HepG2 (cell line): Measurements from ENCODE around the gene PEF1. TPM values are rescaled to one million over a fixed set of nuclear protein-coding genes. Genes with fewer than 3 reads are reported as not detected.
A peak's percentile ranks its signal among the peaks of the same experiment; 100 is the strongest.

ENCODE experiments used
- BHLHE40 ChIP-seq: IDR thresholded peaks from 2 replicates; pipeline ENCODE4 v1.6.1; 2011; ENCODE audit warnings: low read length, improper control_type of control experiment
- CHCHD3 ChIP-seq: sonication (generic); formaldehyde crosslinking; IDR thresholded peaks from 2 replicates; pipeline ENCODE4 v1.8.0; 2022; ENCODE audit warnings: mild to moderate bottlenecking, missing genetic modification reagents, moderate library complexity
- FOXA1 ChIP-seq, 2 experiments: fragments of 450-650 bp in 1 of 2; sonication (generic) in 1 of 2; formaldehyde crosslinking in 1 of 2; IDR thresholded peaks; 2 replicates each; pipeline versions ENCODE4 v1.4.0 to v1.6.1; 2016 to 2020; ENCODE audit warnings: missing genetic modification reagents in 1 of 2
- KDM6A ChIP-seq: IDR thresholded peaks from 2 replicates; pipeline ENCODE4 v1.6.1; 2016; ENCODE audit warnings: low read depth
- MBNL3 ChIP-seq: fragments of 250-450 bp; sonication (Bioruptor Pico); conservative IDR thresholded peaks from 2 replicates; pipeline ENCODE4 v1.8.0; 2022; ENCODE audit warnings: mild to moderate bottlenecking, inconsistent platforms
- PITX1 ChIP-seq: sonication (generic); formaldehyde crosslinking; IDR thresholded peaks from 2 replicates; pipeline ENCODE4 v1.5.1; 2020; ENCODE audit warnings: mild to moderate bottlenecking, missing genetic modification reagents
- RFXAP ChIP-seq: sonication (generic); formaldehyde crosslinking; IDR thresholded peaks from 2 replicates; pipeline ENCODE4 v1.4.0; 2020; ENCODE audit warnings: missing genetic modification reagents, borderline replicate concordance
- RXRA ChIP-seq: sonication (generic); formaldehyde crosslinking; IDR thresholded peaks from 2 replicates; pipeline ENCODE4 v1.5.1; 2020; ENCODE audit warnings: missing genetic modification reagents
- SOX5 ChIP-seq: IDR thresholded peaks from 2 replicates; pipeline ENCODE4 v1.6.1; 2016; ENCODE audit warnings: borderline replicate concordance
- XRCC5 ChIP-seq: fragments of 200-400 bp; formaldehyde crosslinking; optimal IDR thresholded peaks from 2 replicates; pipeline ENCODE3; 2017; ENCODE audit warnings: mild to moderate bottlenecking, low read length
- ZMYM2 ChIP-seq: sonication (generic); formaldehyde crosslinking; IDR thresholded peaks from 2 replicates; pipeline ENCODE4 v1.8.0; 2022; ENCODE audit warnings: mild to moderate bottlenecking, missing genetic modification reagents
- ZSCAN9 ChIP-seq: IDR thresholded peaks from 2 replicates; pipeline ENCODE4 v1.6.1; 2016; ENCODE audit warnings: borderline replicate concordance
- polyA plus RNA-seq, 8 experiments: library from polyadenylated mRNA; depleted of rRNA in 3 of 8; stranded (reverse) in 7 of 8; unstranded in 1 of 8; fragments of >200 nt; fragmentation: Illumina TruSeq in 4 of 8; extraction: Trizol in 4 of 8; gene quantifications; 2 replicates each; pipeline versions ENCODE4 v1.2.1 to v1.2.3, GENCODE V29; 2011 to 2016; ENCODE audit warnings: low read depth in 4 of 8, missing spikeins in 1 of 8, mixed read lengths in 1 of 8; ENCODE audit not compliant: insufficient read depth in 1 of 8
- total RNA-seq, 5 experiments: library from RNA; depleted of rRNA; stranded (reverse); fragments of >200 nt; fragmentation: Illumina TruSeq; extraction: Trizol; gene quantifications; 2 replicates each; pipeline ENCODE4 v1.2.3, GENCODE V29; 2016; ENCODE audit warnings: low read depth in 1 of 5
- TF ChIP-seq, protein P1 (sequence below): sonication (generic); formaldehyde crosslinking; IDR thresholded peaks from 2 replicates; pipeline ENCODE4 v1.4.0; 2020; ENCODE audit warnings: missing genetic modification reagents, borderline replicate concordance
- TF ChIP-seq, protein P2 (sequence below): sonication (generic); formaldehyde crosslinking; IDR thresholded peaks from 2 replicates; pipeline ENCODE4 v1.5.1; 2020; ENCODE audit warnings: mild to moderate bottlenecking, missing genetic modification reagents, moderate library complexity
- TF ChIP-seq, protein P3 (sequence below): sonication (generic); formaldehyde crosslinking; IDR thresholded peaks from 2 replicates; pipeline ENCODE4 v1.4.0; 2020; ENCODE audit warnings: missing genetic modification reagents
- TF ChIP-seq, protein P4 (sequence below): sonication (generic); formaldehyde crosslinking; IDR thresholded peaks from 2 replicates; pipeline ENCODE4 v1.5.1; 2020; ENCODE audit warnings: mild to moderate bottlenecking, missing genetic modification reagents
- TF ChIP-seq, protein P5 (sequence below): sonication (generic); formaldehyde crosslinking; IDR thresholded peaks from 2 replicates; pipeline ENCODE4 v1.4.0; 2020; ENCODE audit warnings: mild to moderate bottlenecking, missing genetic modification reagents
- TF ChIP-seq, protein P6 (sequence below): sonication (generic); formaldehyde crosslinking; IDR thresholded peaks from 2 replicates; pipeline ENCODE4 v1.4.0; 2020; ENCODE audit warnings: missing genetic modification reagents

PEF1 gene
- total and polyA plus RNA-seq, 2 of the 13 experiments (the other 11 are each of a cell fraction or from before 2014, with no cell fraction given): 57.1 to 57.8 TPM

DNA sequence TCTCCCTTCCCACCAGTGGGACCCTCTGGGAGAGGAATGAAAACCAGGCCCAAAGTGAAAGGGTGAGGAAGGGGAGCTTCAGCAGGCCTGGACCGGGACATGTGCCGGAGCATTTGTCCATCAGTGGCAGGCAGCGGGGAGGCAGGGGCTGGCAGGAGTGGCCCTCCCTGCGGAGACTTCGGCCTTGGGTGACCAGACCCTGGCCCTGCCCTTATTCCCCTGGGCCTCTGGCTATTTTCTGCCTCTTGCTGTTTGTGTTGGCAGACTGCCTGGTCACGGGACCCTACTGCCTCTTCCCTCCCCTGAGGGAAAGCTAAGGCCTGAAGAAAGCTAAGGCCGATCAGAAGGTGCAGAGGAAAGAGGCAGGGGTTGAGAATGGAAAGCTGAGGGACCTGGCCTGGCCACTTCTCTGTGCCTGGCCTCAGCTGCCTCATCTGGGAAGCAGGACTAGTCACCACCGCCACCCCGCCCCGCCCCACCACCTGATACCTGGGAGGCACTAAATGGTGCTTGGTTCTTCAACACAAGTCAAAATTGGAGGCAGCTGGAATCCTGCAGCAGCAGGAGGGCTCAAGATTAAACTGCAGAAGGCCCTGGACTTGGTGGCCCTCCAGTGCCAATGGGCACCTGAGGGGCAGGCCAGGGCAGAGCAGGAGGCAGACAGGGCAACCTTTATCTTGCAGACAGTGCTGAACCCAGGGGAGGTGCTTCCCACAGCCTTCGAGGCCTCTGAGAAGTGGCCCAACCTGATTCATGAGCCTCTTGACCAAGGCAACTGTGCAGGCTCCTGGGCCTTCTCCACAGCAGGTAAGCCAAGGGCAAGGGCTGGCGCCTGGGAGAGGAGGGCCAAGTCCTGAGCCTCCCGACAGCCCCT lies 60.4 kb downstream of the PEF1 start (continued):
- TF ChIP-seq, protein P1, sequence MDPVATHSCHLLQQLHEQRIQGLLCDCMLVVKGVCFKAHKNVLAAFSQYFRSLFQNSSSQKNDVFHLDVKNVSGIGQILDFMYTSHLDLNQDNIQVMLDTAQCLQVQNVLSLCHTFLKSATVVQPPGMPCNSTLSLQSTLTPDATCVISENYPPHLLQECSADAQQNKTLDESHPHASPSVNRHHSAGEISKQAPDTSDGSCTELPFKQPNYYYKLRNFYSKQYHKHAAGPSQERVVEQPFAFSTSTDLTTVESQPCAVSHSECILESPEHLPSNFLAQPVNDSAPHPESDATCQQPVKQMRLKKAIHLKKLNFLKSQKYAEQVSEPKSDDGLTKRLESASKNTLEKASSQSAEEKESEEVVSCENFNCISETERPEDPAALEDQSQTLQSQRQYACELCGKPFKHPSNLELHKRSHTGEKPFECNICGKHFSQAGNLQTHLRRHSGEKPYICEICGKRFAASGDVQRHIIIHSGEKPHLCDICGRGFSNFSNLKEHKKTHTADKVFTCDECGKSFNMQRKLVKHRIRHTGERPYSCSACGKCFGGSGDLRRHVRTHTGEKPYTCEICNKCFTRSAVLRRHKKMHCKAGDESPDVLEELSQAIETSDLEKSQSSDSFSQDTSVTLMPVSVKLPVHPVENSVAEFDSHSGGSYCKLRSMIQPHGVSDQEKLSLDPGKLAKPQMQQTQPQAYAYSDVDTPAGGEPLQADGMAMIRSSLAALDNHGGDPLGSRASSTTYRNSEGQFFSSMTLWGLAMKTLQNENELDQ (CRISPR knock-in tag): no peak
- TF ChIP-seq PITX1 (CRISPR knock-in tag) (no peak), SOX5 (CRISPR knock-in tag) (peak; percentile 60; the same call in 1 of the 2 replicates), BHLHE40 (peak; percentile 84), FOXA1 (IDR thresholded peaks at IDR 0.05) (no peak), FOXA1 (CRISPR knock-in tag; IDR thresholded peaks at IDR 0.05) (peak; percentile 91), RXRA (CRISPR knock-in tag) (peak; percentile 59; the same call in 1 of the 2 replicates), XRCC5 (peak; percentile 32), KDM6A (CRISPR knock-in tag) (peak; percentile 45; the same call in 1 of the 2 replicates), MBNL3 (CRISPR knock-in tag) (no peak), ZMYM2 (CRISPR knock-in tag) (no peak), ZSCAN9 (CRISPR knock-in tag) (no peak), RFXAP (CRISPR knock-in tag) (no peak), CHCHD3 (CRISPR knock-in tag) (no peak)
- TF ChIP-seq, protein P2, sequence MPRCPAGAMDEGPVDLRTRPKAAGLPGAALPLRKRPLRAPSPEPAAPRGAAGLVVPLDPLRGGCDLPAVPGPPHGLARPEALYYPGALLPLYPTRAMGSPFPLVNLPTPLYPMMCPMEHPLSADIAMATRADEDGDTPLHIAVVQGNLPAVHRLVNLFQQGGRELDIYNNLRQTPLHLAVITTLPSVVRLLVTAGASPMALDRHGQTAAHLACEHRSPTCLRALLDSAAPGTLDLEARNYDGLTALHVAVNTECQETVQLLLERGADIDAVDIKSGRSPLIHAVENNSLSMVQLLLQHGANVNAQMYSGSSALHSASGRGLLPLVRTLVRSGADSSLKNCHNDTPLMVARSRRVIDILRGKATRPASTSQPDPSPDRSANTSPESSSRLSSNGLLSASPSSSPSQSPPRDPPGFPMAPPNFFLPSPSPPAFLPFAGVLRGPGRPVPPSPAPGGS (CRISPR knock-in tag): no peak
- TF ChIP-seq, protein P3, sequence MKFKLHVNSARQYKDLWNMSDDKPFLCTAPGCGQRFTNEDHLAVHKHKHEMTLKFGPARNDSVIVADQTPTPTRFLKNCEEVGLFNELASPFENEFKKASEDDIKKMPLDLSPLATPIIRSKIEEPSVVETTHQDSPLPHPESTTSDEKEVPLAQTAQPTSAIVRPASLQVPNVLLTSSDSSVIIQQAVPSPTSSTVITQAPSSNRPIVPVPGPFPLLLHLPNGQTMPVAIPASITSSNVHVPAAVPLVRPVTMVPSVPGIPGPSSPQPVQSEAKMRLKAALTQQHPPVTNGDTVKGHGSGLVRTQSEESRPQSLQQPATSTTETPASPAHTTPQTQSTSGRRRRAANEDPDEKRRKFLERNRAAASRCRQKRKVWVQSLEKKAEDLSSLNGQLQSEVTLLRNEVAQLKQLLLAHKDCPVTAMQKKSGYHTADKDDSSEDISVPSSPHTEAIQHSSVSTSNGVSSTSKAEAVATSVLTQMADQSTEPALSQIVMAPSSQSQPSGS (CRISPR knock-in tag): peak; percentile 29; the same call in 1 of the 2 replicates
- TF ChIP-seq, protein P4, sequence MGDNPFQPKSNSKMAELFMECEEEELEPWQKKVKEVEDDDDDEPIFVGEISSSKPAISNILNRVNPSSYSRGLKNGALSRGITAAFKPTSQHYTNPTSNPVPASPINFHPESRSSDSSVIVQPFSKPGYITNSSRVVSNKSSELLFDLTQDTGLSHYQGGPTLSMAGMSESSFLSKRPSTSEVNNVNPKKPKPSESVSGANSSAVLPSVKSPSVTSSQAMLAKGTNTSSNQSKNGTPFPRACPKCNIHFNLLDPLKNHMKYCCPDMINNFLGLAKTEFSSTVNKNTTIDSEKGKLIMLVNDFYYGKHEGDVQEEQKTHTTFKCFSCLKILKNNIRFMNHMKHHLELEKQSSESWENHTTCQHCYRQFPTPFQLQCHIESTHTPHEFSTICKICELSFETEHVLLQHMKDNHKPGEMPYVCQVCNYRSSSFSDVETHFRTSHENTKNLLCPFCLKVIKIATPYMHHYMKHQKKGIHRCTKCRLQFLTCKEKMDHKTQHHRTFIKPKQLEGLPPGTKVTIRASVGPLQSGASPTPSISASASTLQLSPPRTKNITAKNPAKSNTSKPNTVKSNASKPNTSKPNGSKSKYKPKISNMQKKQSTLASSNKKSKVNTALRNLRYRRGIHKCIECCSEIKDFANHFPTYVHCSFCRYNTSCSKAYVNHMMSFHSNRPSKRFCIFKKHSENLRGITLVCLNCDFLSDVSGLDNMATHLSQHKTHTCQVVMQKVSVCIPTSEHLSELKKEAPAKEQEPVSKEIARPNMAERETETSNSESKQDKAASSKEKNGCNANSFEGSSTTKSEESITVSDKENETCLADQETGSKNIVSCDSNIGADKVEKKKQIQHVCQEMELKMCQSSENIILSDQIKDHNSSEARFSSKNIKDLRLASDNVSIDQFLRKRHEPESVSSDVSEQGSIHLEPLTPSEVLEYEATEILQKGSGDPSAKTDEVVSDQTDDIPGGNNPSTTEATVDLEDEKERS (CRISPR knock-in tag): no peak
- TF ChIP-seq, protein P5, sequence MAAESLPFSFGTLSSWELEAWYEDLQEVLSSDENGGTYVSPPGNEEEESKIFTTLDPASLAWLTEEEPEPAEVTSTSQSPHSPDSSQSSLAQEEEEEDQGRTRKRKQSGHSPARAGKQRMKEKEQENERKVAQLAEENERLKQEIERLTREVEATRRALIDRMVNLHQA (CRISPR knock-in tag): no peak
- TF ChIP-seq, protein P6, sequence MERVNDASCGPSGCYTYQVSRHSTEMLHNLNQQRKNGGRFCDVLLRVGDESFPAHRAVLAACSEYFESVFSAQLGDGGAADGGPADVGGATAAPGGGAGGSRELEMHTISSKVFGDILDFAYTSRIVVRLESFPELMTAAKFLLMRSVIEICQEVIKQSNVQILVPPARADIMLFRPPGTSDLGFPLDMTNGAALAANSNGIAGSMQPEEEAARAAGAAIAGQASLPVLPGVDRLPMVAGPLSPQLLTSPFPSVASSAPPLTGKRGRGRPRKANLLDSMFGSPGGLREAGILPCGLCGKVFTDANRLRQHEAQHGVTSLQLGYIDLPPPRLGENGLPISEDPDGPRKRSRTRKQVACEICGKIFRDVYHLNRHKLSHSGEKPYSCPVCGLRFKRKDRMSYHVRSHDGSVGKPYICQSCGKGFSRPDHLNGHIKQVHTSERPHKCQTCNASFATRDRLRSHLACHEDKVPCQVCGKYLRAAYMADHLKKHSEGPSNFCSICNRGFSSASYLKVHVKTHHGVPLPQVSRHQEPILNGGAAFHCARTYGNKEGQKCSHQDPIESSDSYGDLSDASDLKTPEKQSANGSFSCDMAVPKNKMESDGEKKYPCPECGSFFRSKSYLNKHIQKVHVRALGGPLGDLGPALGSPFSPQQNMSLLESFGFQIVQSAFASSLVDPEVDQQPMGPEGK (CRISPR knock-in tag): peak; percentile 92
